GM12875 (cell line): ENCODE results near the gene CCDC183.
A peak's percentile ranks its signal among the peaks of the same experiment; 100 is the strongest.
"Not testable (repeated sequence)": the region's sequence is repeated elsewhere in the genome, so short reads cannot be mapped to it uniquely, and the experiment has no call there.

ENCODE experiments used
- H3K4me3 ChIP-seq: one replicate; pipeline ENCODE4 v1.5.1; 2011; ENCODE audit warnings: low read depth, low read length, control low read depth
- CTCF ChIP-seq: IDR thresholded peaks from 2 replicates; pipeline ENCODE4 v1.5.1; 2011; ENCODE audit warnings: low read depth, mild to moderate bottlenecking, control low read depth, inconsistent platforms, low read length, moderate library complexity, borderline replicate concordance; ENCODE audit not compliant: insufficient read depth

CCDC183 gene

GRCh38 chr9:136839229-136840139, 43.3 kb downstream of the CCDC183 start:
- H3K4me3 ChIP-seq = no peak overlapping the region
- TF ChIP-seq CTCF = no peak

GRCh38 chr9:136840140-136840876, 44.2 kb downstream of the CCDC183 start:
- no peak overlapping the region for H3K4me3 ChIP-seq
- TF ChIP-seq CTCF = no peak

GRCh38 chr9:136840877-136841645, 44.9 kb downstream of the CCDC183 start:
- no peak for TF ChIP-seq CTCF
- H3K4me3 ChIP-seq = no peak overlapping the region

GRCh38 chr9:136841646-136842379, 45.7 kb downstream of the CCDC183 start:
- not testable (repeated sequence) for H3K4me3 ChIP-seq

GRCh38 chr9:136842380-136842948, 46.3 kb downstream of the CCDC183 start, which contains the start of gene AJM1:
TSS of gene AJM1 (plus strand) at chr9:136842478. CDS start at chr9:136844415, 1,937 bp downstream.
- H3K4me3 ChIP-seq = peak within 1 kb of the TSS; percentile 43
- TF ChIP-seq CTCF = peak; percentile 95

- H3K4me3 ChIP-seq = not testable (repeated sequence)
These were observed 47.1 kb downstream of the CCDC183 start for GRCh38 chr9:136843159-136843800.
